ENCODE measurements around the gene CXCL8. TPM values are rescaled to one million over a fixed set of nuclear protein-coding genes. Genes with fewer than 3 reads are reported as not detected.

The CXCL8 gene
- total RNA-seq: 3.2 and 412 TPM in 2 replicates

GRCh38 chr4:73740353-73740778 is at the start of gene CXCL8:
Gene CXCL8 (plus strand): TSS chr4:73740569. CDS start chr4:73740659, 90 bp downstream.

Other genes with a start within 250 kb of the CXCL8 start
- 3.9 and 7.9 TPM in 2 replicates for gene RASSF6, start 120.1 kb upstream of the CXCL8 start, total RNA-seq
- gene CXCL6, start 96.1 kb downstream of the CXCL8 start, total RNA-seq: 0.21 and 30.8 TPM in 2 replicates
- 2.7 TPM in 1 of 2 replicates, not detected in the other for gene PF4V1, start 112.7 kb downstream of the CXCL8 start, total RNA-seq
- gene CXCL1, start 128.8 kb downstream of the CXCL8 start, total RNA-seq: 2.6 and 92.1 TPM in 2 replicates
- gene PF4, start 241.5 kb downstream of the CXCL8 start, total RNA-seq: not detected in 2 replicates
- gene PPBP, start 247.6 kb downstream of the CXCL8 start, total RNA-seq: 0.24 and 0.85 TPM in 2 replicates

All from tracheal epithelial cell (primary cell).